ENCODE measurements around the gene INPP5A.

INPP5A gene

GRCh38 chr10:132536877-132537683 lies 507 bp upstream of the INPP5A start:
- DNase-seq, result peak; percentile 99

GRCh38 chr10:132538031-132538789 lies 623 bp downstream of the INPP5A start:
- DNase-seq, result no peak

- no peak for DNase-seq
Measured at GRCh38 chr10:132538790-132539421, 1.3 kb downstream of the INPP5A start.

- no peak for DNase-seq
Measured at GRCh38 chr10:132539431-132539839, 1.8 kb downstream of the INPP5A start.

GRCh38 chr10:132539894-132540293 lies 2.3 kb downstream of the INPP5A start:
- no peak for DNase-seq

- no peak for DNase-seq
Measured at GRCh38 chr10:132540456-132540855, 2.9 kb downstream of the INPP5A start.

GRCh38 chr10:132541129-132541528 lies 3.5 kb downstream of the INPP5A start:
- no peak for DNase-seq

GRCh38 chr10:132541601-132542011 lies 4.0 kb downstream of the INPP5A start:
- DNase-seq, result no peak

- no peak for DNase-seq
Measured at GRCh38 chr10:132542086-132542775, 4.6 kb downstream of the INPP5A start.

GRCh38 chr10:132542819-132543218 lies 5.2 kb downstream of the INPP5A start:
- DNase-seq, result no peak

GRCh38 chr10:132543916-132544743 lies 6.5 kb downstream of the INPP5A start:
- DNase-seq, result no peak

GRCh38 chr10:132544744-132545658 lies 7.4 kb downstream of the INPP5A start:
- no peak for DNase-seq

GRCh38 chr10:132545659-132546367 lies 8.2 kb downstream of the INPP5A start:
- no peak for DNase-seq

- DNase-seq, result no peak
Measured at GRCh38 chr10:132546567-132547420, 9.2 kb downstream of the INPP5A start.

GRCh38 chr10:132547421-132547861 lies 9.9 kb downstream of the INPP5A start:
- no peak for DNase-seq

- no peak for DNase-seq
Measured at GRCh38 chr10:132548106-132548823, 10.7 kb downstream of the INPP5A start.

GRCh38 chr10:132548869-132549268 lies 11.3 kb downstream of the INPP5A start:
- DNase-seq, result no peak

GRCh38 chr10:132549371-132549770 lies 11.8 kb downstream of the INPP5A start:
- DNase-seq, result no peak
